Lower lobe of right lung (tissue), 2 donors: Measurements from ENCODE around the gene ACP5. TPM values are rescaled to one million over a fixed set of nuclear protein-coding genes. Genes with fewer than 3 reads are reported as not detected.
"Not testable (repeated sequence)": the region's sequence is repeated elsewhere in the genome, so short reads cannot be mapped to it uniquely, and the experiment has no call there.

Source experiments
- ATAC-seq, 2 donors: fragments of 200-7000 bp; cut with Tn5 transposase; one replicate each; pipeline ENCODE4 v1.9.1; 2020 to 2022; ENCODE audit warnings: mild to moderate bottlenecking in 2 of 2, moderate library complexity in 2 of 2
- DNase-seq: peaks from one replicate; pipeline ENCODE4 v3.0.0-alpha.2; 2020
- H3K27ac ChIP-seq: fragments of 200-600 bp; one replicate; pipeline ENCODE4 v1.8.0; 2022
- H3K27me3 ChIP-seq: fragments of 200-600 bp; one replicate; pipeline ENCODE4 v1.8.0; 2022; ENCODE audit warnings: low read depth
- H3K36me3 ChIP-seq: fragments of 200-600 bp; one replicate; pipeline ENCODE4 v1.8.0; 2022; ENCODE audit warnings: mild to moderate bottlenecking
- H3K4me1 ChIP-seq: fragments of 200-600 bp; one replicate; pipeline ENCODE4 v1.8.0; 2022
- H3K4me3 ChIP-seq: fragments of 200-600 bp; one replicate; pipeline ENCODE4 v1.8.0; 2022; ENCODE audit warnings: mild to moderate bottlenecking
- H3K9me3 ChIP-seq: fragments of 200-600 bp; one replicate; pipeline ENCODE4 v1.8.0; 2022
- intact Hi-C: fragments of 100-400 bp; cut with DNase I; formaldehyde crosslinking; loops from one replicate; pipeline ENCODE4 v1.11.0; 2022
- long read RNA-seq: library from polyadenylated mRNA; unstranded; transcript quantifications from one replicate; pipeline ENCODE4 v2.0.0, GENCODE V29; 2021
- total RNA-seq: library from RNA; stranded (reverse); fragmentation: NEBNext Ultra II Directional; extraction: Animal tissue kit (Norgen Biotek cat#: 25700); gene quantifications from one replicate; pipeline ENCODE4 v1.2.1, GENCODE V29; 2021
- TF ChIP-seq, protein P1 (sequence below): fragments of 200-600 bp; IDR thresholded peaks from one replicate; pipeline ENCODE4 v1.8.0; 2022; ENCODE audit warnings: antibody characterized with exemption, mild to moderate bottlenecking
- donor health status: DM: no; HTN: yes; CAD: no; lungs with severe emphysema.

ACP5 gene
- 650 TPM for total RNA-seq
- long read RNA-seq, transcript ACP5-213 (5 exons, 1,381 nt) = major isoform, 88 of 437 reads
- long read RNA-seq, transcript ACP5-202 (6 exons, 1,527 nt) = minor isoform, 64 of 437 reads
- long read RNA-seq, transcript ACP5-201 (7 exons, 1,630 nt) = minor isoform, 80 of 437 reads
- long read RNA-seq, transcript ACP5-212 (7 exons, 1,699 nt) = minor isoform, 6 of 437 reads
- long read RNA-seq, partial matches to known transcripts = 178 of 437 reads
- long read RNA-seq, other reads (novel, unspliced or antisense) = 21 of 437 reads

DNA sequence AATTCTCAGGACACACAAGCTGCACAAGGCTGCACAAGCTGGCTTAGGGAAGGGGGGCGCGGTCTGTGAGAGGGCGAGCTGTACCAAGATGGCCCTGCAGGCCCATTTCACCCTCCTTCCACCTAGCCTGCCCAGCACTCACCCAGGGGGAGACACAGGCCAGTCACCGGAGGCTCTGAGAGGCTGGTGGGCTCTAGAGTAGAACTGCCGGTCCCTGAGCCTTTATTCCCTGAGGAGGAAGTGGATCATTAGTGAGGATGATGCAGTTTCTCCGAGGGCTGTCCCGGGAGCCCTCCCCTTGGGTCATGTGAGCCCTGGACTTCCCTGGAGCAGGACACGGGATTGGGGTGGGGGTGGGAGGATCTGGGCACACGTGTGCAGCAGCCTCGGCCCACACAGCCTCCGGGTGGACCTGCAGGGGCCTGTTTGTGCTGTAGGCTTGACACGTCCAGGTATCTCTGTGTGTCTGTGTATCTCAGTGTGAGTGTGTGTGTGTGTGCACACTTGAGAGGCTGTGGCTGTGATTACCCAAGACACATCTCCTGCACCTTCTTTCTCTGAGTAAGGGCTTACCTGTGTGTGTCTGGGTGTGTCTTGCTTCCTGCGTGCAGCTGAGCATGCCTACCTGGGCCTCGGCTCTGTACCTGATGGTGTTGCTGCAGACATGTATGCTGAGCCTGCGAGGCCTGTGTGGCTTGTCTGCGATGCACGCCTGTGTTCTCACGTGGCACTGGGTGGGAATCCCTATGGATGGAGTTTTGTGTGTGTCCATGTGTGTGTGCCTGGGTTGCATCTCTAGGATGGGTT lies at the start of gene ACP5:
TSS of gene ACP5 (minus strand) at position 195 of the 807 bp plus-strand sequence. CDS start 328 bp downstream, outside the sequence.
- no peaks in the 10 kb centered on the region for H3K9me3 ChIP-seq
- peak; percentile 63 for DNase-seq
- TF ChIP-seq, protein P1, sequence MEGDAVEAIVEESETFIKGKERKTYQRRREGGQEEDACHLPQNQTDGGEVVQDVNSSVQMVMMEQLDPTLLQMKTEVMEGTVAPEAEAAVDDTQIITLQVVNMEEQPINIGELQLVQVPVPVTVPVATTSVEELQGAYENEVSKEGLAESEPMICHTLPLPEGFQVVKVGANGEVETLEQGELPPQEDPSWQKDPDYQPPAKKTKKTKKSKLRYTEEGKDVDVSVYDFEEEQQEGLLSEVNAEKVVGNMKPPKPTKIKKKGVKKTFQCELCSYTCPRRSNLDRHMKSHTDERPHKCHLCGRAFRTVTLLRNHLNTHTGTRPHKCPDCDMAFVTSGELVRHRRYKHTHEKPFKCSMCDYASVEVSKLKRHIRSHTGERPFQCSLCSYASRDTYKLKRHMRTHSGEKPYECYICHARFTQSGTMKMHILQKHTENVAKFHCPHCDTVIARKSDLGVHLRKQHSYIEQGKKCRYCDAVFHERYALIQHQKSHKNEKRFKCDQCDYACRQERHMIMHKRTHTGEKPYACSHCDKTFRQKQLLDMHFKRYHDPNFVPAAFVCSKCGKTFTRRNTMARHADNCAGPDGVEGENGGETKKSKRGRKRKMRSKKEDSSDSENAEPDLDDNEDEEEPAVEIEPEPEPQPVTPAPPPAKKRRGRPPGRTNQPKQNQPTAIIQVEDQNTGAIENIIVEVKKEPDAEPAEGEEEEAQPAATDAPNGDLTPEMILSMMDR = no peak
- intact Hi-C loops = no loop called here
- no peaks in the 10 kb centered on the region for H3K27me3 ChIP-seq
- H3K36me3 ChIP-seq = no peaks in the 10 kb centered on the region
- ATAC-seq = peak in 1 of 2 donors; percentile 45
- H3K4me3 ChIP-seq = peak within 1 kb of the TSS; percentile 64
- peak within 1 kb of the TSS; percentile 82 for H3K27ac ChIP-seq
- peaks cover 61% of the 10 kb centered on the region for H3K4me1 ChIP-seq

DNA sequence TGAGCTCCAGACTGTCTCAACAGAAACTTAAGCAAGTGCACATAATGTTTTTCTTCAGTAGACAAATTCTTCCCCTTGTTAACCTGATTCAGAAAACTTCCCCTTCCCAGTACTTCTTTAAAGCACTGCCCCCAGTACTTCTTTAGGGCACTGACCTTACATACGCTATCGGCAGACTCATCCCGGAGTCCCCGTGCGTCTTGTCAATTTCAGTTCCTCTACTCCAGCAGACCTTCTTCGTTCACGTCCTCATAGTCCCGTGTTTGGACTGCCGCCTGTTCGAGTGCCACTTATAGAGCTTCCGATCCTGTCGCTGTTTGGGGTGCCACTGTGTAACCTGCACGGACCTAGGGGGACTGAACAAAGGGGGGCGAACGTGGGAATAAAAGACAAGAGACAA lies 48.8 kb upstream of the ACP5 start:
- peaks cover under 1% of the 10 kb centered on the region for H3K36me3 ChIP-seq
- ATAC-seq = peak in 1 of 2 donors; percentile 56
- peak; percentile 47 for DNase-seq
- no peak overlapping the region for H3K27ac ChIP-seq
- H3K4me1 ChIP-seq = peaks cover 15% of the 10 kb centered on the region
- no peaks in the 10 kb centered on the region for H3K9me3 ChIP-seq
- intact Hi-C loops = no loop called here
- no peaks in the 10 kb centered on the region for H3K27me3 ChIP-seq
- TF ChIP-seq, protein P1 = no peak
- no peak overlapping the region for H3K4me3 ChIP-seq

DNA sequence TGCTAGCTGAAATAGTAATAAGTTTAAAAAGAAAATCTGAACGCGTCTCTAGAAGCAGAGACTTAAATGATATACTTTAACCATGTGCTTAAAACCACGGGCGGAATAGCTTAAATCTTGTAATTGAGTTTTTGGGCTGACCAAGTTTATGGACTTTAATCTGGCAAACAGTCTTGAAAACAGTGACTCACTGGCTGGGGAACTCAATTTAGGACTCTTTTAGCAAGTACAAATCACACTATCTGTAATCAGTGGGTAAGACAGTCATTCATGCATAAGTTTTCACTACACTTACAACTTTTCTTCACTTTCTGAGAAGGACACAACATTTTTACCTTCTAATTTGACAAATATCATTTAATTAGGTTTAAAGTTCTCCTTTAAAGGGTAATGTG lies 46.6 kb upstream of the ACP5 start:
- DNase-seq = no peak
- Histone ChIP-seq H3K9me3 (no peaks in the 10 kb centered on the region), H3K27me3 (no peaks in the 10 kb centered on the region), H3K4me3 (peak overlapping the region; percentile 47), H3K36me3 (peaks cover 21% of the 10 kb centered on the region), H3K4me1 (peaks cover 15% of the 10 kb centered on the region), H3K27ac (no peak overlapping the region)
- TF ChIP-seq, protein P1 = no peak
- peak in 1 of 2 donors; percentile 56 for ATAC-seq
- intact Hi-C loops = no loop called here

DNA sequence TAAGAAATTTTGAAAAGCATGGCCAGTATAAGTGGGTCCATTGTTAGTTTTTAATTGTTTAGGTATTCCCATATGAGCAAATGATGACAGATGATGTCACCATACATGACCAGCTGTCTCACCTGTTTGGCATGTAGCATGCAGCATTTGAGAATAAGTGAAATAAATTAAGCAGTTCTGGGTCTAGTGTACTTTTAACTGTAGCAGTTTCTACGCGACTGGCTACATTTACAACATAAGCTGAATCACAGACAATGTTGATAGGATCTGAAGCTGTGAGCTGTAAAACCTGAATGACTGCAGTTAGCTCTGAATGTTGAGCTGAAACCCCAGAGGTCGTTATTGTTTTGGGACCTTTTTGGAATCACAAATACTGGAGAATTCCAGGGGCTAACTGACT lies 45.0 kb upstream of the ACP5 start:
- H3K27me3 ChIP-seq, intact Hi-C loops, H3K27ac ChIP-seq, DNase-seq, H3K4me3 ChIP-seq, ATAC-seq: not testable (repeated sequence)
- Histone ChIP-seq H3K9me3 (peaks cover 13% of the 10 kb centered on the region), H3K4me1 (peaks cover 15% of the 10 kb centered on the region), H3K36me3 (peaks cover 37% of the 10 kb centered on the region)

DNA sequence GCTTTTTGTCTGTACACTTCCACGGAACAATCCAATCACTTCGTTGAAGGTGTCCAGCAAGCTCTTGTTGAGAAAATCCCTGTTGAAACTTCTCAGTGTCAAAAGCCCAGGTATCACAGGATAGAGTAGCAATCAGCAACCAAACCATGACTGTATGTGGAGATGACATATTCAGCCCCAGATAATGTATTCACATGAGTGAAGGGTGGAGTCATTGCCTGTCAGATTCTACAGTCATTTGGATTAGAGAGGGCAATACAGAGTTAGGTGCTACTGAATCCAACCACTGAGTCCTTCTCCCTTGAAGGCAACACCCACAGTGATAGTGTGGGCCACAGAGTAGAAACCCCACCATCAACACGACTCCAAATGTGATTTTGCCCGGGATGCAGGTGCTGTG lies 43.1 kb upstream of the ACP5 start:
- DNase-seq = no peak
- intact Hi-C loops = no loop called here
- Histone ChIP-seq H3K27me3 (no peaks in the 10 kb centered on the region), H3K9me3 (peaks cover 27% of the 10 kb centered on the region), H3K4me1 (peaks cover 15% of the 10 kb centered on the region), H3K4me3 (no peak overlapping the region), H3K27ac (no peak overlapping the region), H3K36me3 (peaks cover 56% of the 10 kb centered on the region)
- no peak for ATAC-seq
- TF ChIP-seq, protein P1 = no peak
